Vagina (tissue), 2 donors: Measurements from ENCODE around the gene SNX24.

ENCODE experiments used
- POLR2A ChIP-seq, 2 donors: fragments of 450-650 bp; IDR thresholded peaks; one replicate each; pipeline ENCODE4 v1.6.1; 2017; ENCODE audit warnings: antibody characterized with exemption in 2 of 2, mild to moderate bottlenecking in 2 of 2, moderate library complexity in 2 of 2
- POLR2AphosphoS5 ChIP-seq, 2 donors: sonication (generic); formaldehyde crosslinking; IDR thresholded peaks; one replicate each; pipeline ENCODE4 v1.9.0; 2017; ENCODE audit warnings: antibody characterized with exemption in 2 of 2, mild to moderate bottlenecking in 2 of 2, low read depth in 1 of 2; ENCODE audit not compliant: insufficient read depth in 1 of 2
- TF ChIP-seq, protein P1 (sequence below), 3 experiments: fragments of 450-650 bp in 2 of 3; fragments of 200-600 bp in 1 of 3; sonication (generic) in 1 of 3; IDR thresholded peaks; one replicate each; pipeline ENCODE4 v1.5.1; 2017 to 2019; ENCODE audit warnings: antibody characterized with exemption in 3 of 3, mild to moderate bottlenecking in 2 of 3, moderate library complexity in 2 of 3

DNA sequence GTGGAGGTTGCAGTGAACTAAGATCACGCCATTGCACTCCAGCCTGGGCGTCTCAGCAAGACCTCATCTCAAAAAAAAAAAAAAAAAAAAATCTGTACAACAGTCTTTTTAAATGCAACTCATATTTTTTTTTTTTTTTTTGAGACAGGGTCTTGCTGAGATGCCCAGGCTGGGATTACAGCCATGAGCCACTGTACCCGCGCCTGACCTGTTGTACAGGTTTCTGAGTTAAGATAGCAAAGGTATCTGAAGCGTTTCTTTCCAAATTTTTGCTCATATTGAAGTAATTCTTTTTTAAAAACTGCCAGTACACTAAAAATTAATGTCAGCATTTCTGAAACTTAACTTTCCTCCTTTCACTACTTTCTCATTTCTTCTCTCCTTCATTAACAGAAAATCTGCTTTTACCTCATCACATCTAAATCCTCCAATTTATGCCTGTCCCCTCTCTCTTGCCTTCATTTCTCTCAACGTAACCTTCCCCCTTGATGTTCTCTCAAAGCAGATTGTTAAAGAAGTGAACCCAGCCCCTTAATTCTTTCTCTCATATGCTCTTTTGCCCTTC, 3.3 kb upstream of the SNX24 start:
- TF ChIP-seq, protein P1, sequence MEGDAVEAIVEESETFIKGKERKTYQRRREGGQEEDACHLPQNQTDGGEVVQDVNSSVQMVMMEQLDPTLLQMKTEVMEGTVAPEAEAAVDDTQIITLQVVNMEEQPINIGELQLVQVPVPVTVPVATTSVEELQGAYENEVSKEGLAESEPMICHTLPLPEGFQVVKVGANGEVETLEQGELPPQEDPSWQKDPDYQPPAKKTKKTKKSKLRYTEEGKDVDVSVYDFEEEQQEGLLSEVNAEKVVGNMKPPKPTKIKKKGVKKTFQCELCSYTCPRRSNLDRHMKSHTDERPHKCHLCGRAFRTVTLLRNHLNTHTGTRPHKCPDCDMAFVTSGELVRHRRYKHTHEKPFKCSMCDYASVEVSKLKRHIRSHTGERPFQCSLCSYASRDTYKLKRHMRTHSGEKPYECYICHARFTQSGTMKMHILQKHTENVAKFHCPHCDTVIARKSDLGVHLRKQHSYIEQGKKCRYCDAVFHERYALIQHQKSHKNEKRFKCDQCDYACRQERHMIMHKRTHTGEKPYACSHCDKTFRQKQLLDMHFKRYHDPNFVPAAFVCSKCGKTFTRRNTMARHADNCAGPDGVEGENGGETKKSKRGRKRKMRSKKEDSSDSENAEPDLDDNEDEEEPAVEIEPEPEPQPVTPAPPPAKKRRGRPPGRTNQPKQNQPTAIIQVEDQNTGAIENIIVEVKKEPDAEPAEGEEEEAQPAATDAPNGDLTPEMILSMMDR (IDR thresholded peaks at IDR 0.05) = no peak
- TF ChIP-seq POLR2A (IDR thresholded peaks at IDR 0.05) (no peak), POLR2AphosphoS5 (IDR thresholded peaks at IDR 0.05; ENCODE audit: insufficient read depth in 1 of 2, low read depth in 1 of 2) (no peak)
